ENCODE data around the gene ARRDC1.

DNA sequence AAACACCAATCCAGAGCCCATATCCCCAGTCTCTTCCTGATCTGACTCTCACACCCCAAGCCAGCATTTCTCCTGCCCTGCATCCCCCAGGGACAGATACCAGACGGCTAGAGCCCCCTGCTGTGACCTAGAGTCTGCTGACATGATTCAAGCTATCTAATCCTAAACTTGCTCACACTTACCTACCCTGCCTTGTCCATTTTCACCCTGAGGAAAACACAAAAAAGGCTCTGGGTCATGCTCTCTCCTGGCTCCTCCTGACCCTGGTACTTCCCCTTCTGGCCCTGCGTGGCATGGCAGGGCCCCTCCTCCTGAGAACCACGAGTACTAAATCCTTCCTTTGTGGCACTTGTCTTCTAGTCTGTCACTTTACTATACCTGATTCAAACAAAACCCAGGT, 2.8 kb upstream of the ARRDC1 start:
- TF ChIP-seq EP300 (IDR thresholded peaks at IDR 0.05), result no peak
- TF ChIP-seq, protein P1, sequence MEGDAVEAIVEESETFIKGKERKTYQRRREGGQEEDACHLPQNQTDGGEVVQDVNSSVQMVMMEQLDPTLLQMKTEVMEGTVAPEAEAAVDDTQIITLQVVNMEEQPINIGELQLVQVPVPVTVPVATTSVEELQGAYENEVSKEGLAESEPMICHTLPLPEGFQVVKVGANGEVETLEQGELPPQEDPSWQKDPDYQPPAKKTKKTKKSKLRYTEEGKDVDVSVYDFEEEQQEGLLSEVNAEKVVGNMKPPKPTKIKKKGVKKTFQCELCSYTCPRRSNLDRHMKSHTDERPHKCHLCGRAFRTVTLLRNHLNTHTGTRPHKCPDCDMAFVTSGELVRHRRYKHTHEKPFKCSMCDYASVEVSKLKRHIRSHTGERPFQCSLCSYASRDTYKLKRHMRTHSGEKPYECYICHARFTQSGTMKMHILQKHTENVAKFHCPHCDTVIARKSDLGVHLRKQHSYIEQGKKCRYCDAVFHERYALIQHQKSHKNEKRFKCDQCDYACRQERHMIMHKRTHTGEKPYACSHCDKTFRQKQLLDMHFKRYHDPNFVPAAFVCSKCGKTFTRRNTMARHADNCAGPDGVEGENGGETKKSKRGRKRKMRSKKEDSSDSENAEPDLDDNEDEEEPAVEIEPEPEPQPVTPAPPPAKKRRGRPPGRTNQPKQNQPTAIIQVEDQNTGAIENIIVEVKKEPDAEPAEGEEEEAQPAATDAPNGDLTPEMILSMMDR (IDR thresholded peaks at IDR 0.05), result no peak
- no peak for TF ChIP-seq POLR2A (IDR thresholded peaks at IDR 0.05; ENCODE audit: low read depth)
- no peak for TF ChIP-seq POLR2AphosphoS5 (IDR thresholded peaks at IDR 0.05)
